Measurements from ENCODE around the gene FAM181A. TPM values are rescaled to one million over a fixed set of nuclear protein-coding genes. Genes with fewer than 3 reads are reported as not detected.

FAM181A gene
- total and polyA plus RNA-seq, 12 donors: not detected

DNA sequence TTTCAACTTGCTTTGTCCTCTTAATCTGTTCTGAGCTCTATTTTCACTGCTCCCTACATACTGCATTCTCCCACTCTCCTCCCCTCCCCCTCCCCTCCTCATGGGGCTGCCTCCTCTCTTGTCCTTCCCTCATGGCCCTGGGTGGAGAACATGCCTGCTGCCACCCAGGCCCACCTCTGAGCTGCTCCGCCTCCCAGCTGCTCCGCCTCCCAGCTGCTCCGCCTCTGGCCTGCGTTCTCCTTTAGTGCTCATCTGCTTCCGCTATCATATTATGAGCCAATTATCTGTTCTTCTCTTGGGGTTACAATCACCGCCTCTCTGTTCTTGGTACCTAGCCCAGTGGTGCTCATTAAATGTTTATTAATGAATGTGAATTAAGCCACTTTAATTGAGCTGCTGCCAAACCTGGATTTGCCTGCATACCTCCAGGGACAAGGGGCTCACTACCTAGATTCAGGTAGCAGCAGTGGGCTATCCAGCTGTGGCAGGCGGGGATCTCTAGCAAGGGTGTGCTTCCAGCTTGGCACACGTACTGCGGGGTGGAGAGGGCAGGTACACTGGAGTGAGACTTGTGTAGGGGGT, 32.0 kb upstream of the FAM181A start:
- Histone ChIP-seq H3K9me3 (no peaks in the 10 kb centered on the region), H3K4me3 (no peak overlapping the region), H3K4me1 (peaks cover 0 to 8% (median 0%) of the 10 kb centered on the region in 9 donors), H3K27ac (no peak overlapping the region), H3K36me3 (no peaks in the 10 kb centered on the region), H3K27me3 (peaks cover 0 to 14% (median 4%) of the 10 kb centered on the region in 7 donors)
- ATAC-seq (no peak), DNase-seq (no peak)
- TF ChIP-seq CTCF (IDR thresholded peaks at IDR 0.05): no peak
- intact Hi-C loops (cut with DNase I): loop anchor here in 3 of 10 donors (5.0 to 10.0 kb wide), 3 partner anchors 60 to 240 kb away; no protein-coding TSS in a partner anchor
- 87 to 91% methylated on average over 9 of the region's 9 CpGs for WGBS, 2 donors

- intact Hi-C loops (cut with DNase I): loop anchor here in 3 of 10 donors (5.0 to 10.0 kb wide), 3 partner anchors 63 to 243 kb away; no protein-coding TSS in a partner anchor
- no peak overlapping the region for H3K27ac ChIP-seq
- peaks cover 0 to 8% (median 0%) of the 10 kb centered on the region in 9 donors for H3K4me1 ChIP-seq
- TF ChIP-seq CTCF (IDR thresholded peaks at IDR 0.05): no peak
- 87 to 90% methylated on average over 5 of the region's 5 CpGs for WGBS, 2 donors
- peaks cover 0 to 3% (median 0%) of the 10 kb centered on the region in 7 donors for H3K27me3 ChIP-seq
- no peaks in the 10 kb centered on the region for H3K9me3 ChIP-seq
- H3K36me3 ChIP-seq: no peaks in the 10 kb centered on the region
- DNase-seq: no peak
- no peak for ATAC-seq
- no peak overlapping the region for H3K4me3 ChIP-seq
Observed at GRCh38 chr14:93897476-93897845, 29.7 kb upstream of the FAM181A start.

DNA sequence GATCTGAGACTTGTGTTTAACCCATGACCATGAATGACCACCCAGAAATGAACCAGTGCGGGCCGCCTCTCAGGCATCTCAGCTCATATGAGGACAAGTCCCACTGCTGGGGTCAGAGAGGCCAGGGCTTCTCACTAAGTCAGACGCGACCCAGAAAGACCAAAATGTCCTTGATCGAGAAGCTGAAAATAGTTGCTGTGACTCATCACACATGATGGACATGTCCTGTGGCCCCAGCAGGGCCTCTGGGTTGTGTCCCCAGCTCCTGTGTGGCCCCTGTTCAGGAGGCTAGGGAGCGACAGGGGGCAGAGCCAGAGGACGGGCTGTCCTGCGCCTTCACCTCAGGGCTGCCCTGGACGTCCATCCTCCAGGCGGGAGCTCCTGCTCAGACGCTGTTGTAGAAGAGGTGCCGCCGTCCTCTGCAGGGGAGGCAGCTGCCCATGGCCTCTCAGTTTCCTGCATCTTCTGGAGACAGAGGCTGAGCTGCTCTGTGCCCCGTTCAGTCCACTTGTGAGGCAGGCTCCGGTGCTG, 29.0 kb upstream of the FAM181A start:
- Histone ChIP-seq H3K27me3 (peaks cover 0 to 6% (median 4%) of the 10 kb centered on the region in 7 donors), H3K27ac (no peak overlapping the region), H3K4me3 (no peak overlapping the region), H3K4me1 (peaks cover 0 to 6% (median 0%) of the 10 kb centered on the region in 9 donors), H3K9me3 (no peaks in the 10 kb centered on the region), H3K36me3 (no peaks in the 10 kb centered on the region)
- ATAC-seq: peak in 4 of 8 donors; percentile 34 to 64 (median 53)
- DNase-seq: no peak
- no peak for TF ChIP-seq CTCF (IDR thresholded peaks at IDR 0.05)
- WGBS, 2 donors: 78 to 84% methylated on average over 15 of the region's 15 CpGs
- intact Hi-C loops (cut with DNase I): loop anchor here in 3 of 10 donors (5.0 to 10.0 kb wide), 3 partner anchors 63 to 243 kb away; no protein-coding TSS in a partner anchor

DNA sequence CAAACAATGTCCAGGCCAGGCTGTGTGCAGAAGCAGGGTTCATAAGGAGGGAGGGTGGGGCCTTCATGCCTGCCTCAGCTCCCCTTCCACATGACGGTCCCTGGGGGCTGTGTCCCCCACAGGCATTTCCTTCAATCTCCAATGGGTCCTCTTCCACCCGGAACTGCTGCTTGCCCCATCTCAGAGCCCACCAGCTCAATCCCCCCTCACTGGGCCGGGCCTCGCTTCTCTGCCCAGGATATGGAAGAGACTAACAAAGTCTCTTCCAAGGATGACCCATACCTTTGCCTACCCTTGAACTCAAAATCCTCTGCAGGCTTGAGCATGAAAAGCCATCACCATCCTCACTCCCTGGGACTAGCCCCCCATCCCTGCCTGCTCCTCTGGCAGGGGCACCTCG, 28.4 kb upstream of the FAM181A start:
- Histone ChIP-seq H3K9me3 (no peaks in the 10 kb centered on the region), H3K27me3 (peaks cover 0 to 9% (median 6%) of the 10 kb centered on the region in 7 donors), H3K27ac (no peak overlapping the region), H3K4me3 (no peak overlapping the region), H3K4me1 (peaks cover 0 to 3% (median 0%) of the 10 kb centered on the region in 9 donors), H3K36me3 (no peaks in the 10 kb centered on the region)
- DNase-seq (no peak), ATAC-seq (peak in 1 of 8 donors; percentile 29)
- TF ChIP-seq CTCF (IDR thresholded peaks at IDR 0.05): no peak
- intact Hi-C loops (cut with DNase I): loop anchor here in 3 of 10 donors (5.0 to 10.0 kb wide), 3 partner anchors 64 to 244 kb away; no protein-coding TSS in a partner anchor
- 88 to 92% methylated on average over 5 of the region's 5 CpGs for WGBS, 2 donors

All from heart right ventricle (tissue), 16 donors.